Esophagus squamous epithelium (tissue), 5 donors: ENCODE results near the gene CSTF1. TPM values are rescaled to one million over a fixed set of nuclear protein-coding genes. Genes with fewer than 3 reads are reported as not detected.
A peak's percentile ranks its signal among the peaks of the same experiment; 100 is the strongest.

ENCODE experiments used
- DNase-seq: peaks from one replicate; lab custom pipeline; 2025; lab: John Stamatoyannopoulos, UW
- H3K27ac ChIP-seq, 4 donors: fragments of 200-600 bp; sonication (generic); one replicate each; pipeline ENCODE4 v1.5.1; 2016 to 2019; ENCODE audit warnings: mild to moderate bottlenecking in 1 of 4
- H3K27me3 ChIP-seq, 4 donors: fragments of 200-600 bp; sonication (generic); 1 replicate in 3 of 4; 2 replicates in 1 of 4; pipeline versions ENCODE4 v1.5.1 to v1.6.0; 2017 to 2021; ENCODE audit warnings: antibody characterized with exemption in 1 of 4
- H3K36me3 ChIP-seq, 3 donors: fragments of 200-600 bp; sonication (generic); one replicate each; pipeline ENCODE4 v1.5.1; 2016 to 2019
- H3K4me1 ChIP-seq, 3 donors: fragments of 200-600 bp; sonication (generic); one replicate each; pipeline ENCODE4 v1.5.1; 2017 to 2019
- H3K4me3 ChIP-seq, 4 donors: fragments of 200-600 bp; sonication (generic); 1 replicate in 3 of 4; 2 replicates in 1 of 4; pipeline ENCODE4 v1.5.1; 2016 to 2019; ENCODE audit warnings: mild to moderate bottlenecking in 2 of 4, moderate library complexity in 1 of 4
- H3K9me3 ChIP-seq, 3 donors: fragments of 200-600 bp; sonication (generic); one replicate each; pipeline ENCODE4 v1.5.1; 2016 to 2019
- CTCF ChIP-seq, 6 experiments: fragments of 450-650 bp in 4 of 6; fragments of 200-600 bp in 2 of 6; sonication (generic) in 2 of 6; IDR thresholded peaks; one replicate each; pipeline ENCODE4 v1.5.1; 2016 to 2019; ENCODE audit warnings: antibody characterized with exemption in 6 of 6, mild to moderate bottlenecking in 4 of 6, moderate library complexity in 4 of 6
- POLR2A ChIP-seq, 4 donors: fragments of 450-650 bp; IDR thresholded peaks; one replicate each; pipeline ENCODE4 v1.6.1; 2017; ENCODE audit warnings: antibody characterized with exemption in 4 of 4, mild to moderate bottlenecking in 4 of 4, moderate library complexity in 3 of 4
- WGBS, 2 donors: methylation state at CpG; one replicate each; pipeline ENCODE4 v1.1.5; 2018; 5-methylcytosine and 5-hydroxymethylcytosine counted together
- intact Hi-C: fragments of 100-400 bp; cut with DNase I; formaldehyde crosslinking; loops from one replicate; pipeline ENCODE4 v1.15.0; 2022
- total RNA-seq, 4 donors: library from RNA; depleted of rRNA; stranded (reverse); fragments of >200 nt; gene quantifications; one replicate each; pipeline ENCODE4 v1.1.0, GENCODE V29; 2016
- donor health status: DM: yes; HTN: yes; CAD: no.

The CSTF1 gene
- total RNA-seq, 4 donors from 2014 or later, result 13.2 to 33.5 (median 24.1) TPM

DNA sequence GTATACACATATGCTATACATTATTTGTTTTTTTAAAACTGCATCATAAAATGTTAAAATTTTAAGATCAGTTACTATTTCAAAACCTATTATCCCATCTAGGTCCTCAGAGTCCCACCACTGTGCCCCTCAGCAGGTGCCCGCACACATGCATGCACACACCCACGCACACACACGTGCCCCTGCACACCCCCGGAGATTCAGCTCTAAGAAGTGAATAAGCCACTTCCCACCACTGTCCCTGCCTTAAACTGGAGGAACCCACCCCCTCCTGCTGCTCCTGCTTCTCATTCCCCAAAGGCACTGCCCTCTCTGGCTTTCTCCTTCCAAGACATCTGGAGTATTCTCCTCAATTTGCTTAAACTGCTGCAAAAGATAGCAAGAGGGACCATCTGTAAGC is 39.1 kb upstream of the CSTF1 start:
- no peaks in the 10 kb centered on the region for H3K36me3 ChIP-seq
- intact Hi-C loops, result no loop called here
- H3K27ac ChIP-seq, result no peak overlapping the region
- 69 to 70% methylated on average over 4 of the region's 4 CpGs for WGBS, 2 donors
- H3K4me3 ChIP-seq, result no peak overlapping the region
- H3K4me1 ChIP-seq, result peaks cover 0 to 11% (median 0%) of the 10 kb centered on the region in 3 donors
- TF ChIP-seq CTCF (IDR thresholded peaks at IDR 0.05) (no peak), POLR2A (IDR thresholded peaks at IDR 0.05) (no peak)
- no peak for DNase-seq
- H3K27me3 ChIP-seq, result no peaks in the 10 kb centered on the region
- no peaks in the 10 kb centered on the region for H3K9me3 ChIP-seq

- no peak for DNase-seq
- WGBS, 2 donors, result 46 to 72% methylated on average over 6 of the region's 6 CpGs
- Histone ChIP-seq H3K27ac (peak overlapping the region in 1 of 4 donors; percentile 19), H3K27me3 (no peaks in the 10 kb centered on the region), H3K9me3 (no peaks in the 10 kb centered on the region), H3K4me1 (peaks cover 12 to 49% (median 16%) of the 10 kb centered on the region in 3 donors), H3K4me3 (peak overlapping the region in 2 of 4 donors; percentile 69 to 91), H3K36me3 (peaks cover 0 to 15% (median 0%) of the 10 kb centered on the region in 3 donors)
- intact Hi-C loops, result no loop called here
- TF ChIP-seq CTCF (IDR thresholded peaks at IDR 0.05) (no peak), POLR2A (IDR thresholded peaks at IDR 0.05) (no peak)
These were observed 34.4 kb upstream of the CSTF1 start for GRCh38 chr20:56358070-56358469.

- 0% methylated on average over 1 to 3 of the region's 63 CpGs for WGBS, 2 donors
- Histone ChIP-seq H3K9me3 (no peaks in the 10 kb centered on the region), H3K27ac (peak within 1 kb of the TSS; percentile 76 to 94 (median 88)), H3K27me3 (no peaks in the 10 kb centered on the region), H3K36me3 (peaks cover 0 to 16% (median 0%) of the 10 kb centered on the region in 3 donors), H3K4me3 (peak within 1 kb of the TSS; percentile 69 to 96 (median 94)), H3K4me1 (peaks cover 12 to 51% (median 16%) of the 10 kb centered on the region in 3 donors)
- intact Hi-C loops, result no loop called here
- peak; percentile 55 for DNase-seq
- TF ChIP-seq CTCF (IDR thresholded peaks at IDR 0.05) (no peak), POLR2A (IDR thresholded peaks at IDR 0.05) (peak in 2 of 4 donors; percentile 70 to 71)
These were observed 33.7 kb upstream of the CSTF1 start, which contains the start of gene FAM210B for GRCh38 chr20:56358600-56359211. Gene FAM210B, plus strand, starts transcription at chr20:56358974. Its CDS starts 32 bp downstream, at chr20:56359006.

GRCh38 chr20:56359212-56360132 is 33.0 kb upstream of the CSTF1 start:
- no peaks in the 10 kb centered on the region for H3K9me3 ChIP-seq

More at GRCh38 chr20:56359212-56360132, 33.0 kb upstream of the CSTF1 start:
- TF ChIP-seq CTCF (IDR thresholded peaks at IDR 0.05) (no peak), POLR2A (IDR thresholded peaks at IDR 0.05) (no peak)
- peak overlapping the region; percentile 76 to 94 (median 88) for H3K27ac ChIP-seq
- WGBS, 2 donors, result 12% methylated on average over 25 to 34 of the region's 51 CpGs
- H3K4me3 ChIP-seq, result peak overlapping the region; percentile 69 to 96 (median 94)
- intact Hi-C loops, result no loop called here
- DNase-seq, result no peak
- H3K36me3 ChIP-seq, result peaks cover 0 to 16% (median 0%) of the 10 kb centered on the region in 3 donors
- peaks cover 12 to 51% (median 16%) of the 10 kb centered on the region in 3 donors for H3K4me1 ChIP-seq
- no peaks in the 10 kb centered on the region for H3K27me3 ChIP-seq
